DND-41 (cell line): Measurements from ENCODE around the gene NEU3.

Experiments
- CTCF ChIP-seq: IDR thresholded peaks from 2 replicates; pipeline ENCODE4 v1.5.1; 2012; ENCODE audit warnings: borderline replicate concordance, low read length, moderate library complexity, mild to moderate bottlenecking; ENCODE audit not compliant: poor library complexity, severe bottlenecking; ENCODE audit errors: extremely low read depth
- EZH2 ChIP-seq: IDR thresholded peaks from 3 replicates; pipeline ENCODE4 v1.6.1; 2012; ENCODE audit warnings: borderline replicate concordance, low read depth, mild to moderate bottlenecking, moderate library complexity, low read length, inconsistent platforms; ENCODE audit not compliant: severe bottlenecking

- no peak for TF ChIP-seq CTCF
- TF ChIP-seq EZH2: no peak
Observed at GRCh38 chr11:75014129-75014528, 25.4 kb downstream of the NEU3 start.
